Activated CD8-positive, alpha-beta memory T cell treated with anti-CD3 and anti-CD28 coated beads for 4 hours (primary cell): ENCODE measurements around the gene MATR3.

Experiments used
- DNase-seq, 2 donors: peaks; one replicate each; pipeline ENCODE4 v3.0.0-alpha.2; 2020; ENCODE audit warnings: low read depth in 2 of 2

The MATR3 gene

GRCh38 chr5:139272471-139273321 lies 20.8 kb upstream of the MATR3 start:
- DNase-seq = no peak

GRCh38 chr5:139273322-139273571 lies 20.3 kb upstream of the MATR3 start:
- DNase-seq = no peak

DNA sequence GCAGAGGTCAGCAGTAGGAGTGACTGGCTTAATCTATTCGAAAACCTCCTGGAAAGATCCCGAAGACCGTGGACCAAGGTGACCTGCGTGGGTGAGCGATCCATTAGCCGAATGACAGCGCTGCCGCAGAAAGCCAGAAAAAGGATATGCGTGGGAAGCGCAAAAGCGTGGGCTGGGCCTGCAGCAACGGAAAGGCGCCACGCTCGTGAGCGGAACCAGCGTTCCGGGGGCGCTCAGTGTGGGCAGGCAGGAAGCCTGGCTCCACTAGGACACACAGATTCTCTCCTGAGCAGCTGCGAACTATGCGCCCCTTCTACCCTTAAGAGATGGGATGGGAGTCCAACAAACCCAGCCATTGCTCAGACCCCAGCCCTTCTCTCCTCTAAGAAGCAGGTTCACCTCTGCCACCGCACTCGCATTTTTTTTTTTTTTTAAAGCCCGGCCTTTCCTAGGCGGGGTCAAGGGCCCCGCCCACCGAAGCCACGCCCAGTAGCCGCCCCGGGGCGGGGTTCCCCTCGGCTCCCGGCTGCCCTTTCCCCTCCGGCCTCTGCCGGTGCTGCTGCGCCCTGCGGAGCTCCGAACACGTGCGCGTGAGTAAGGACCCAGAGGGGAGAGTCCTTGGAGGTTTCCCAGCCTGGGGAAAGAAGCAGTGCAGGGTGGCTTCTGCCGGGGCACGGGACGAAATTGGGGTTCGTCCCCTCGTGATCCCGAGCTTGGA lies 19.8 kb upstream of the MATR3 start:
- peak; percentile 67 to 75 for DNase-seq

- no peak for DNase-seq
Observed at GRCh38 chr5:139275536-139275935, 18.0 kb upstream of the MATR3 start.

- DNase-seq = no peak
Observed at GRCh38 chr5:139275956-139276355, 17.6 kb upstream of the MATR3 start.

GRCh38 chr5:139276426-139276825 lies 17.1 kb upstream of the MATR3 start:
- DNase-seq = no peak

- no peak for DNase-seq
Observed at GRCh38 chr5:139277171-139277570, 16.4 kb upstream of the MATR3 start.

- DNase-seq = no peak
Observed at GRCh38 chr5:139278540-139279274, 14.8 kb upstream of the MATR3 start.

- DNase-seq = no peak
Observed at GRCh38 chr5:139282197-139282557, 11.4 kb upstream of the MATR3 start.

DNA sequence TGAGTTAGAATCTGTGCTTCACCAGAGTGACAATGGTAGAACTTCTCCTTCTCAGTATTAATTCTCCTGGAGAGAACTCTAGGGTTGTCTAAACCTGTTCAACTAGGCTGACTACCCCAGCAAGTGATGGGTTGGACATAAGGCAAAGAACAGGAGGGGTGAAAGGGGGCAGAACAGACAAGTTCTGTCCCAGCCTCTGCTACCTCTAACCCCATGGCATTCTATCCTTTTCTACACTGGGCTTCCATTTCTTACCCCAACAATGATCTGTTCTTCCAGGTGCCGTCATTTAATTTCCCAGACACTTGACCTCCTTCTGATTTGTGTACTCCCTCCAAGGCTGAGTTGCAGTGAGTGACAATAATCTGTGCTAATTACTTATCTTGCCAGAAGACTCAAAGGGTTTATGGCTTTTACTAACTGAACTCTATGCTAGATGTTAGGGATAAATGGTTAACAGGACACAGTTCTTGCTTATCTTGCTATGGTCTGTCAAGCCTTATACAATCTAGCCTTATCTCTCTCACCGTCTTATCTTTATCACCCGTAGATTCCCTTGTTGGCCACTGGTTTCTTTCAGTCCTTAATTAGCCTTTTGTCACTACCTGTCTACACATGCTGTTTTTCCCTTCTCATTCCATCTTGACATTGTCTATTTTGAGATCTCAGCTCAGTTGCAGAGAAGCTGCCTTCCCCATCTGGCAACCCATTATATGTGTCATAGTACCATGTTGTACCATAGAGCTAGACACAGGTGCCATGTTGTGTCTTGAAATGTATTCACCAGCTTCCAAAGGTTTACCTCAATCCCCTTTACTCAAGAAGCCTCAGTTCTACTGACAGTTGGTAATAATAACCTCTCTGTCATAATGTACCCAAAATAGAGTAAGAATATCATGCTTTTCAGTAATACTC lies 10.0 kb upstream of the MATR3 start:
- DNase-seq = no peak

DNA sequence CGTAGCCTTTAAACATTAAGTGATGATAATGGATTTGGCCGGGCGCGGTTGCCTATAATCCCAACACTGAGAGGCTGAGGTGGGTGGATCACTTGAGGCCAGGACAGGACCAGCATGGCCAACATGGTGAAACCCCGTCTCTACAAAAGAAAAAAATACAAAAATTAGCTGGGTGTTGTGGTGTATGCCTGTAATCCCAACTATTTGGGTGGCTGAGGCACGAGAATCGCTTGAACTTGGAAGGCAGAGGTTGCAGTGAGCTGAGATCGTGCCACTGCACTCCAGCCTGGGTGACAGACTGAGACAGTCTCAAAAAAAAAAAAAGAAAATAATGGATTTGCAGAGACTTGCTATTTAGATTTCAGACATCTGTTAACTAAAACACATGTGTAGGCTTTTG lies 9.2 kb upstream of the MATR3 start:
- no peak for DNase-seq

- no peak for DNase-seq
Observed at GRCh38 chr5:139285651-139286392, 7.7 kb upstream of the MATR3 start.

- no peak for DNase-seq
Observed at GRCh38 chr5:139287890-139288635, 5.5 kb upstream of the MATR3 start.

GRCh38 chr5:139291051-139291450 lies 2.5 kb upstream of the MATR3 start:
- no peak for DNase-seq

DNA sequence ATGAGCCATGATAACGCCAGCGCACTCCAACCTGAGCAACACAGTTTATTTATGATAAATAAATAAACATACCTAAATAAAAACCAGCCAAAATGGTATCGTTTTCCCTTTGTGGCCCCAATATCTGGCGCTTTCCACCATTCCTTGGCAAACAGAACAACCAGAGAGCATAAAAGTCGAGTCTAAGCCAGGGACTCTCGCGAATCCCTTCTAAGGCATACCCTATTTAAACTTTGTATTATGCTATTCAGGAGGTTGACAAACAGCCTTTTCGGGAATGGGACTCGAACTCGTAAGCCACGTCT lies 386 bp upstream of the MATR3 start:
- DNase-seq = no peak

GRCh38 chr5:139294374-139295165 lies 1.0 kb downstream of the MATR3 start:
- peak; percentile 17 to 30 for DNase-seq

- DNase-seq = no peak
Observed at GRCh38 chr5:139295346-139296057, 2.0 kb downstream of the MATR3 start.

- DNase-seq = no peak
Observed at GRCh38 chr5:139296198-139296597, 2.7 kb downstream of the MATR3 start.

GRCh38 chr5:139296862-139297326 lies 3.4 kb downstream of the MATR3 start:
- DNase-seq = no peak
